ENCODE results near the gene DNAJC9.
"Not testable (repeated sequence)": the region's sequence is repeated elsewhere in the genome, so short reads cannot be mapped to it uniquely, and the experiment has no call there.

Gene DNAJC9

GRCh38 chr10:73246646-73247508 lies at the start of gene DNAJC9:
TSS of gene DNAJC9 (minus strand) at chr10:73247255. CDS start at chr10:73247189, 66 bp downstream.
- DNase-seq (ENCODE audit: low read depth in 2 of 2): peak; percentile 91 to 93

- no peak for DNase-seq (ENCODE audit: low read depth in 2 of 2)
Measured at GRCh38 chr10:73293461-73293860, 46.4 kb upstream of the DNAJC9 start.

GRCh38 chr10:73289958-73290357 lies 42.9 kb upstream of the DNAJC9 start:
- DNase-seq (ENCODE audit: low read depth in 2 of 2): no peak

- no peak for DNase-seq (ENCODE audit: low read depth in 2 of 2)
Measured at GRCh38 chr10:73287441-73287840, 40.4 kb upstream of the DNAJC9 start.

- DNase-seq (ENCODE audit: low read depth in 2 of 2): no peak
Measured at GRCh38 chr10:73281097-73281496, 34.0 kb upstream of the DNAJC9 start.

GRCh38 chr10:73264423-73264822 lies 17.4 kb upstream of the DNAJC9 start:
- no peak for DNase-seq (ENCODE audit: low read depth in 2 of 2)

- DNase-seq (ENCODE audit: low read depth in 2 of 2): no peak
Measured at GRCh38 chr10:73263693-73264347, 16.8 kb upstream of the DNAJC9 start.

DNA sequence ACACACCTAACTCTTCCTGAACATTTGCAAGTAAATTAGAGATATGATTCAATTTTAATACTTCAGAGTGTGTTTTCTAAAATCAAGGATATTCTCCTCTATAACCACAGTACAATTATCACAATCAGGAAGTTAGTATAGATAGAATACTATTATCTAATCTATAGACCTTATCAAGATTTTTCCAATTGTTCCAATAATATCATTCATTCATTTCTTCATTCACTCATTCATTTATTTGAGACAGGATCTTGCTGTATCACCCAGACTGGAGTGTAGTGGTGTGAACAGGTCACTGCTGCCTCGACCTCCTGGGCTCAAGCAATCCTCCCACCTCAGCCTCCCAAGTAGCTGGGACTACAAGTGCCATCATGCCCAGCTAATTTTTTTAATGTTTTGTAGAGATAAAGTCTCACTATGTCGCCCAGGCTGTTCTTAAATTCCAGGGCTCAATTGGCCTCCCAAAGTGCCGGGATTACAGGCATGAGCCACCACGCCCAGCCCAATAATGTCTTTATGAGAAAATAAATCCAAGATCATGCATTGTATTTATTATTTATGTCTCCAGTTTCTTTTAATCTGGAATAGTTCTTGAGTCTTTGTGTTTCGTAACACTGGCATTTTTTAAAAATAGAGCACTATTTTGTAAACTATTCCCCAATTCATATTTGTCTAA lies 16.0 kb upstream of the DNAJC9 start:
- no peak for DNase-seq (ENCODE audit: low read depth in 2 of 2)

DNA sequence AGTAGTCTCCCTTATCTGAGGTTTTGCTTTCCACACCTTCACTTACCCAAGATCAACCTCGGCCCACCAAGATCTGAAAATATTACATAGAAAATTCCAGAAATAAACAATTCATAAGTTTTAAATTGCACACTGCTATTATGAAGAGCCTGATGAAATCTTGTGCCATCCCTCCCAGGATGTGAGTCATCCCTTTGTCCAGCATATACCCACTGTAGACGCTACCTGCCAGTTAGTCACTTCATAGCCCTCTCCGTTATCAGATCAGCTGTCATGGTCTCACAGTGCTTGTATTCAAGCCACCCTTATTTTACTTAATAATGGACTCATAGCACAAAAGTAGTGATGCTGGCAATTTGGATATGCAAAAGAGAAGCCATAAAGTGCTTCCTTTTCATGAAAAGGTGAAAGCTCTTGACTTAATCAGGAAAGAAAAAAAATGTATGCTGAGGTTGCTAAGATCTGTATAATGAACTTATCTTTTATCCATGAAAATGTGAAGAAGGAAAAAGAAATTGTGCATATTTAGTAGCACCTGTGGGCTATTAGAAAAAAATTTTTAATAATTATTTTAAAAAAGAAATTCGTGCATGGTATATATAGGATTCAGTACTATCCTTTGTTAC lies 15.2 kb upstream of the DNAJC9 start:
- DNase-seq (ENCODE audit: low read depth in 2 of 2): no peak

- no peak for DNase-seq (ENCODE audit: low read depth in 2 of 2)
Measured at GRCh38 chr10:73261362-73261995, 14.4 kb upstream of the DNAJC9 start.

DNA sequence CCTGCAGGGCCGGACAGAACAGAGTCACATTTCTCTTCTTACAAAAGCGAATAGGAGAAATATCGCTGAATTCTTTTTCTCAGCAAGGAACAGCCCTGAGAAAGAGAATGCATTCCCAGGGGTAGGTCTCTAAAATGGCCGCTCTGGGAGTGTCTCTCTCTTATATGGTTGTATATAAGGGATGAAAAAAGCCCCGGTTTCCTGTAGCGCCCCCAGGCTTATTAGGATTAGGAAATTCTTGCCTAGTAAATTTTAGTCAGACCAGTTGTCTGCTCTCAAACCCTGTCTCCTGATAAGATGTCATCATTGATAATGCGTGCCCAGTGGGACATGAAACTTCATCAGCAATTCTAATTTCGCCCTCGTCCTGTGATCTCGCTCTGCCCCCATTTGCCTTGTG lies 11.6 kb upstream of the DNAJC9 start:
- not testable (repeated sequence) for DNase-seq (ENCODE audit: low read depth in 2 of 2)

- DNase-seq (ENCODE audit: low read depth in 2 of 2): no peak
Measured at GRCh38 chr10:73253225-73253555, 6.1 kb upstream of the DNAJC9 start.

DNA sequence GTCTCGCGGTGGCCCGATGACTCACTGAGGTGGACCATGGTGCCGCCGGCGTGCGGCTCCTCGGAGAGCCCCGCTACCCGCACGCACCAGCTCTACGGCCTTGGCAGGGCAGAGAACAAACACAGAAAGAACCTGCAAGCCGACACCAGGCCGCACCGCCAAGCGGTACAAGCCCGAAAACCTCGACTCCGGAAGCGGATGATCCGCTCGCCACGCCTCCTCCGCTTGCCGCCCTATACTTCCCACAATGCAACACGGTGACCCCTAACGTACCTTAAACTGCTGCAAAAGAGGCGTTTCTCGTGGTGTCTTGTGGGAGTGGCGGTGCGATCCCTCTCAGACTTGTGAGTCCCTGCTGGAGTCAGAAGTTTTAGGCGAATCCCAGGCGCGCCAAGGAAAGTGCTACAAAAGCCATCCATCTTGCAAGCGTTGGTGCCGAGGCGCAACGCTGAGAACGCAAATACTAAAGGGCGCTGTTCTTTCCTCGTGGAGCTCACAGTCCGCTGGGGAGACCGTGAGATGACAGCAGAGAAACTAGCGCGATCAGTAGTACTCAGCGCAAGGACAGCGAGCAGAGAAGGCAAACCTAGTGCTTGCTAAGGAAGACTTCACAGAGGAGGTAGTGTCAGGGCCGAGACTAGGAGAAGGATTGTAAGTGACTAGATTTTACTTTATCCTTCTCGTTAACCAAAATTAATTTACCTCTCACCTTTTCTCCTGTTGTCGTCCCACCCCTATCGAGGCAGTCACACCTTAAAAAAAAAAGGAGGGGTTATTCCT lies 5.6 kb upstream of the DNAJC9 start, which contains the start of gene MRPS16:
TSS of gene MRPS16 (minus strand) at position 200 of the 780 bp plus-strand sequence. CDS start at position 38, 162 bp downstream.
- peak; percentile 82 to 83 for DNase-seq (ENCODE audit: low read depth in 2 of 2)

DNA sequence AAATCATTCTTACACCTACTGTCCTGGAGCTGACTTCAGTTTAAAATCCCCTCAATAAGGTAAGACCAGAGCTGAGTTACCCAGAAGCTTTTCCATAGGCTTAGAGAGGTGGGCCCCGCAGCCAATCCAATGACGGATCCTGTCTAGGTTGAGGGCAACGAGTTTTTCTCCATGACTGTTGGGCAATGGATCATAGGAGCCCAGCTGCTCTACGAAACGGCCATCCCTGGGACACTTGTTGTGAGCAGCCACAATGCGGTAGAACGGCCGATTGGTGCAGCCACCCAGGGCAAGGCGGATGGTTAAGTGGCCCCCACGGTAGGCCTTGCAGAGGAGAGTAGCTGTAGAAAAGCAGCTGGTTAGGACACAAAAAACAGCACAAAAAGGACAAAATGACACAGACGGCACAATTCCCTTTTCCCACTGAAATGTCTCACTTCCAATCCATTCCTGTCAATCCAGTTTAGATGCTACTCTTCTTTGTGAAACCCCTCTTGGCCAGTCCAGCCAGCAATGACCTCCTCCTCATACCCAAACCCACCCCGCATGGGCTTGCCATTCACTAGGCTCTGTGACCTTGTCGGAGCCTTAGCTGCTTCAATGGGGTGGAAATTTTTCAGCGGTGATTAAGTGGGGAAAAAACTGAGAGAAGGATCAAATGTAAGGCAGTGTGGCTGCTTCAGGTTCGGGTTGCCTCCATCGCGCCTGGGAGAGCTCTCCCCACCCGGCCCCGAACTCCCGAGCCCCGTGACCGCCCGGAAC lies 4.8 kb upstream of the DNAJC9 start:
- DNase-seq (ENCODE audit: low read depth in 2 of 2): no peak

DNA sequence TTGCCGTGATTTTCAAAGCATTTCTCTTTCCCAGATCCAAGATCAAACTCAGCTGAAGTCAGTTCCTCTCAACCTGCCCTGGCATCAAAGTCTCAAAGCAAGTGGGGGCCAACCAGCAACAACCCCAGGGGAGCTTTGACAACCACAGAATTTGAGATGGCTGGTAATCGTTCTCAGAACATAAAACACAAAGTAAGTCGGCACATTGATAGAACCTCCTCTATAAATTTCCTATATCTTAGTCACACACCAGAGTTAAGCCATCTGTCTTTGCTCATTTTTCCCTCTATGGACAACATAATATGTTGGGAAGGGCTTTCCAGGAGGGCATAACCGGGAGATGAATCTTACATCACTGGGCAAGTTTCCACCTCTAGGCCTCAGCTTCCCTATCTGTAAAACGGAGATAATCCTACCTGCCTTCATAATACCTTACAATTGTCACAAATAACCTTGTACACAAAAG lies 1.2 kb upstream of the DNAJC9 start:
- no peak for DNase-seq (ENCODE audit: low read depth in 2 of 2)

GRCh38 chr10:73247509-73248258 lies 629 bp upstream of the DNAJC9 start:
- DNase-seq (ENCODE audit: low read depth in 2 of 2): no peak

DNA sequence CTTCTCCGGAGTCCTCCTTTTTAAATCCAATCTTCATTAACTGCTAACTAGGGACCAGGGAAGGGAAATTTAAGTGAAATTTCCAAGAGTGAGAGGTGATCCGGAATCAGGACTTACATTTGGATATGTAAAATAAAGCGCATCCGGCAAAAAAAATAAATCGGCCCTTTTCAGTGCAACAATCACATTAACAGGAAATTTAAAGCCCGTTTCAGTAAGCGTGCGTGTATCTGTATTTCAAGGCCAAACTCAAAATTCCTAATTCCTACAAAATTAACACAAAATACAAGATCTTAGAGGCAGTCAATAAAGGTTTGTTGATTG lies 771 bp downstream of the DNAJC9 start:
- no peak for DNase-seq (ENCODE audit: low read depth in 2 of 2)

- no peak for DNase-seq (ENCODE audit: low read depth in 2 of 2)
Measured at GRCh38 chr10:73244866-73245477, 2.1 kb downstream of the DNAJC9 start.

- DNase-seq (ENCODE audit: low read depth in 2 of 2): no peak
Measured at GRCh38 chr10:73239908-73240307, 7.1 kb downstream of the DNAJC9 start.
